ENCODE results near the gene UIMC1.

Gene UIMC1

DNA sequence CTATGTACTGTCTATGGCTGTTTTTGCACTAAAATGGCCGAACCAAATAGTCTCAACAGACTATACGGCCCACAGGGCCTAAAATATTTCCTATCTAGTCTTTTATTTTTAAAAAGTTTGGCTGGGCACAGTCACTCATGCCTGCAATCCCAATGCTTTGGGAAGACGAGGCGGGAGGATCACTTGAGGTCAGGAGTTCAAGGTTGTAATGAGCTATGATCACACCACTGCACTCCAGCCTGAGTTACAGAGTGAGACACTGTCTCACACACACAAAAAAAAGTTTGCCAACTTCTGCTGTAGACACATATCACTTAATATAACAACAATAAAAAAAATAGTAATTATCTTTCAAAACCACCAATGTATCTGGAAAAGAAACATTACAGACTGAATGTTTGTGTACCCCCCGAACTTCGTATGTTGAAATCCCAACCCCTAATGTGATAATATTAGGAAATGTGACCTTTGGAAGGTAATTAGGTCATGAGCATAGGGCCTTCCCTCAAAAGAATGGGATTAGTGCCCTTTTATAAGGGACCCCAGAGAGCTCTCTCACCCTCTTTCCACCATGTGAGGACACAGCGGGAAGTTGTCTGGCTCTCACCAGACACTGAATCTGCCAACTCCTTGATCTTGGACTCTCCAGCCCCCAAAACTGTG is 53.9 kb downstream of the UIMC1 start:
- DNase-seq (ENCODE audit: low read depth): no peak

DNA sequence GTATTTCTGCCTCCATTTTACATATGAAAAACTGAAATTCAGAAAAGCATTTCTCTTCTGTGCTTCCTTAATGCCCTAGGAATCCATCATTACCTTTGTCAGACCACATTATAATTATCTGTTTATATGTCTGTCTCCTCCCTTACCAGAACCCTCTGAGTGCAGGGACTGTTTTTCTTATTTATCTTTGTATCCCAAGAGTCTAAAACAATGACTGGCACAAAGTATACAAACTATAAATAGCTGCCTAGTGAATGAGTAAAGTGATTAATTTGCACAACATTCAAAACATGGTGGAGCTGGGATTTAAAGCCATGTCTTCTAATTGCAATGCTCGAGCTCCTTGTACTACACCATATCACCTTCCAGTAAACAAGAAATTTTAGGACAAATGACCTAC is 58.1 kb downstream of the UIMC1 start:
- no peak for DNase-seq (ENCODE audit: low read depth)

DNA sequence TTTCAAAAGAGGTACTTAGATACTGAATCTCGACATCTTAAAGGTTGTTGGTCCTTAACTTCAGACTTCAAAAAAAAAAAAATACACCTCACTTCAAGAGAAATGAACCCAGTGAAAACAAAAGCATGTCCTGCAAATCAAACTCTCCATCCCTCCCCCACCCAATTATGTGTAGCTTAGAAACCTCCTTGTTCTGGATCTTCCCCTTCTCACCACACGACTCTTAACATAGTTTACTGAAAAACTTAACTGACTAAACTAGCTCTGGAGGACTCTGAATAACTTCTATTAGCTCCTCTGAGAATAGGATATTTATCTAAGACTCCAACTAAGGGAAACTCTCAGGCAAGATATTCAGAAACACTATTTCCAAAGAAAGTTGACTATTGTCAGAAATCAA is 58.7 kb downstream of the UIMC1 start:
- no peak for DNase-seq (ENCODE audit: low read depth)

DNA sequence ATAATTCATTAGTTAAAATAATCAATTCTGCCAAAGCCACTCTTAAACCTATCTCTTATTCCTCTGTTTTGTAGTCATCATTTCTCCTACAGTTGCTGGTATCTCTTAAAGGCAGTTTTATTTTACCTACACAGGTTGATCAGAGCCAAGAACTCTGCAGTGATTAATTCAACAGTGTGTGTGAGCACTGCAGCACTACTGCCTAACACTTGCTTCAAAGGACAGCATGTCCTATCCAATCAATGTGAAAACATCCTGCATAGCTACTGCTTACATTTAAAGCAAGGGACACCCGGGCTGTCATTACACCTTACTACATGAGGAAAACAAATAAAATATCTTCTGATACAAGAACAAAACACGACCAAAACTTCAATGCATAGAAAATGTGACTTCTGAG is 62.3 kb downstream of the UIMC1 start:
- no peak for DNase-seq (ENCODE audit: low read depth)

DNA sequence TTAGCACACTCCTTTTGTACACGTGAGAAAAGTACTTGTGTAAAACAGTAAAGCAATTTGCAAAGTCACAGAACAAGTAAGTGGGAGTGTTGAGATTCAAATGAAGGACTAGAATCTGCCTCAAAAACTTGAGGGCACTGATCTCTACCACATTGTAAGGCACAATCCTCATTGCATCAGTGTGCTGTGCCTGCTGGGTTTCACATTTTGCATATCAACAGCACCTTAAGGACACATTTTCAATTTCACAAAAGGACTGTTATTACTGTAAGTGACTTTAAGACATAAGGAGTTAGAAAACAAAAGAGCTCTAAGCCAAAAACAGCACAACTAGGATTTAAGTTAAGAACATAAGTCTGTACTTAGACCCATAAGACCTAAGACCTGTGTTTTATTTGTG is 62.8 kb downstream of the UIMC1 start:
- no peak for DNase-seq (ENCODE audit: low read depth)

DNA sequence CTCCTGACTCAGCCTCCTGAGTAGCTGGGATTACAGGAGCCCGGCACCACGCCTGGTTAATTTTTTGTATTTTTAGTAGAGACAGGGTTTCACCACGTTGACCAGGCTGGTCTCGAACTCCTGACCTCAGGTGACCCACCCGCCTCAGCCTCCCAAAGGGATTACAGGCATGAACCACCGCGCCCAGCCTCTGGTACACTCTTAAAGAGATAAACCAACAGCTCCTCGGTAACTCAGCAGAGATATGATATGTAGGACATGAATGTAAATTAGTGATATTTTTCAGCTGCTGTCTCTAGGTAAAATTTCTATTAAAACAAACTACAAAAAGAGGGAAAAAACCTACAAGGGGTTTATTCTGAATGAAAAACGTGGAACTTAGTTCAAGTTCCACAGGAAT is 64.6 kb downstream of the UIMC1 start:
- no peak for DNase-seq (ENCODE audit: low read depth)

DNA sequence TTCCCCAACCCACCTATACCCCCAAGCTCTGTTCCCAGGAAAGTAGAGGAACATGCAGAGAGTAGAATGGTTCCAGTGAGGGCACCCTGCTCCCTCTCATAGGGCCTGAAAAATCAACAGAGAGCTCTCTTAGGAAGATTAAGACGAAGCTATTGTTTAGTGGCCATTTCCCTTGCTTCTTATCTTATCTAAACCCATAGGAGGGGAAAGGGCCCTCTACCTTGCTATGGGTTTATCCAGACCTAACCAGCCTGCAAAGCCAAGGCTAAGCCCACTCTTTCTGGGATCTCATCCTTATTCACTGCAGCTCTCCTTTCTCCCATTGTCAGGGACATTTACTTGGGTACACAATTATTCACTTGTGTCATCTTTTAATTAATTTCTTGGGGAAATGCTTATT is 68.1 kb downstream of the UIMC1 start:
- no peak for DNase-seq (ENCODE audit: low read depth)

DNA sequence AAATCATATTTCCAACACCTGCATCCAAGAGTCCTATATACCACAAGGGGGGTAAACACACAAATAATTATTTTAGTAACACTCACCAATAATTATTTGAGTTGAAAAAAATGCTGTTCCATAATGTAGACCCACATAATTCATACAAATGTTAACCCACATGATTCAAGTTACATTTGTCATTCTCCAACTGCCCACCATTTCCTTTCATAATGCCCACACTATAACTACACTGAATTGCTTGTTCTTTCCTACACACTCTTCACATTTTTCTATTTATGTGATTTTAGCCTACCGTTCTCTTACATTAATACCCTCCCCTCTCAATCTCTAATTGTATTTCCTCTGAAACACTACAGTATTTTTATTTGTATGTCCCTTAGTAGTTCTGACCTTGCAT is 71.6 kb downstream of the UIMC1 start:
- DNase-seq (ENCODE audit: low read depth): no peak

DNA sequence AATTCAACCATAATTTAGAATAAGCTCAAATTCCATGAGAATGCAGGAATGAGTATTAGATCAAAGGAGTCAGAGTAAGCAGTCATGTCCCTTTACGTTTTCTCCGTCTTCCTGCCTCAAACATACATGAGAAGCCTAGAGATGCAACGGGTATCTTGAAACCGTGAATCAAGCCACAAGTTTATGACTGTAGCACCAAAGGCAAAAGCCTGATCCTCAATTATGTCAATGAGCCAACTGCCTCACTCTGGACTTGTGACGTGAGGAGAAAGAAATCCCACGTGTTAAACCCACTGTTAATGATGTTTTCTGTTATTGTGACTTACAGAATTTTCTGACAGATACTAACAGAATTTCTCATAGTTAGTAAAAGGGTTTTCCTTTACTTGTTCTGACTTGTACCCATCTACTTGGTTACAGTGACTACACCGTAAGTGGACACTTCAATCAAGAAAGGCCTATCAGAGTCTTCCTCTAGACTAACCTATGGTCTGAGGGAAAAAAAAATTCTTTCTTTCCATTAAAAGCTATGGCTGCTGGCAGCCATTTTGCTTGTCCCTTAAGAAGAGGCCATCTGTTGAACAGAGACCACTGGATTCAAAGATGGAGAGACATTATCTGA is 72.2 kb downstream of the UIMC1 start:
- DNase-seq (ENCODE audit: low read depth): no peak

DNA sequence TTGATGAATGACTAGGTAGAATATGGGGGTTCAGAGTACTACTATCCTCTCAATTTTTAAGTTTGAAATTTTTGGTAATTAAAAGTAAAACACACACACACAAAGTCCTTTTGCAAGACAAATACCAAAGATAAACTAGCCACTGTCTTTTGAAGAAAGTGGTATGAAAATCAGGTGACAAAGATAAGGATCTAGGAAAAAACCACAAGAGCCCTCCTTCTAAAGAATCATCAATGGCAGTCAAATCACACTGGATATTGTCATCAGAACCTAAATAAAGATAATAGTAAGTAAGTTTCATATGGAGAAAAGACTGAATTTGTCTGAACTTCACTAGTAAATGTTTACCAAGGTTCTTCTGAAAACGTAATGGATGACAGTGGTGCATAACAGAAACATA is 76.9 kb downstream of the UIMC1 start:
- no peak for DNase-seq (ENCODE audit: low read depth)

DNA sequence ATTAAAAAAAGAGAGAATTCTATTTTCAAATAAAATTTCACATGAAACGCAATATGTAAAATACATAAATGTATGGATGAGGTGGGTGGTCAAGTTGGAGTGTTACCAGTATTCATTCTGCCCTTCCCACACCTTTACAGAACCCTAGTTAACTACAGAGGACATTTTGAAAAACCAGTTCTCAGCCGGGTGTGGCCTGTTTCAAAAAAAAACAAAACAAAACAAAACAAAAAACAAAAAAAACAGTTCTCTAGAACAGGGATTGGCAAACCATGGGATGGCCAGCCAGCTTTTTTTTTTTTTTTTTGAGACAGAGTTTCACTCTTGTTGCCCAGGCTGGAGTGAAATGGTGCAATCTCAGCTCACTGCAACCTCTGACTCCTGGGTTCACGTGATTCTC is 79.0 kb downstream of the UIMC1 start:
- DNase-seq (ENCODE audit: low read depth): no peak

DNA sequence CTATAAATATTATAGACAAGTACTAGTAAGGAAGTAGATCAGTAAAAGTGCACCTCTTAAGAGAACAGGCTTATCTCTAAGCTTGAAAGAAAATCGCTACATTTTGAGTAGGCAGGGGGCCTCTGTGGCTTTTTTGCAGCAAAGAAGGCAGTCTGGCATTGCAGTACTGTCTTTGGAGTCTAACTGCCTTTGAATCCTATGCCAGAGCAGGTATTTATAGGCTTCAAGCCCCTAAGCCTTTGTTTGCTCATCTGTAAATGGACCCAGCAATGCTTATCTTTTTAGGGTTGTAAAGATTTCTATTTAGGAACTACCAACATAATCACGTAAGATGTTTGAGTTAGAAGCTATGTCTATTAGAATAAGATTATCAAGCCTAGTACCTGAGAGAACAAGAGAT is 83.8 kb downstream of the UIMC1 start:
- no peak for DNase-seq (ENCODE audit: low read depth)

DNA sequence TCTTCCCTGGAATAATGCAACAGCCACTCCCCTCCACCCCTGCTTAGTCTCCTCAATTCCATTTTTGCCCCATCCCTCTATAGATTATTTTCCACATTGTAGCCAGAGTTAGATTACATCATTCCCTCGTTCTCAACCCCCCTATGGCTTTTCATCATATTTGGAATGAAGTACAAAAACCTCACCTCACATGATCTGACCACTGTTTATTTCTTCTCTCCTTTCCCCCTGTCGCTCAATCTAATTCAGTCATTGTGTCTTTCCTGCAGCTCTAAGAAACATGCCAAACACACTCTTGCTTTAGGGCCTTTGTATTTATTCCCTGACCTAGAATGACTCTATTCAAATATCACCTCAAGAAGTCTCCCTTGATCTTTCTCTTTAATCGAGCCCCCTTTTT is 84.9 kb downstream of the UIMC1 start:
- DNase-seq (ENCODE audit: low read depth): peak; percentile 38

DNA sequence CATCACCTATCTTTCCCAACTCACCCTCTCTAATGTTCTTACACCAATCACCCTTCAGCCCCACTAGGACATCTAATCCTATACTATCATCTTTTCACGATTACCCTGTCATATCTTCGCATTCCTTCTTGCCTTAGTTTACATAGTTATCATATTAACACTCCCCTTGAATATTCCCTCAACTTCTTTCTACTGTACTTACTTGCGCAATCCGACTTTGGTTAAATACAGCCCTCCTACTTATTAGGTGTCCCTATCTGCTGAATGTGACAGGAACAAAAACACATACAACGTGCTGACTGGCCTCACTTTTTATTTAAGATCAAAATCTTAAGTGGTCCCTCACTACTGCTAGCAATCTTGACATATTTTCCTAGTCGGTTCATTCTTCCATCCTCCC is 88.0 kb downstream of the UIMC1 start:
- no peak for DNase-seq (ENCODE audit: low read depth)

DNA sequence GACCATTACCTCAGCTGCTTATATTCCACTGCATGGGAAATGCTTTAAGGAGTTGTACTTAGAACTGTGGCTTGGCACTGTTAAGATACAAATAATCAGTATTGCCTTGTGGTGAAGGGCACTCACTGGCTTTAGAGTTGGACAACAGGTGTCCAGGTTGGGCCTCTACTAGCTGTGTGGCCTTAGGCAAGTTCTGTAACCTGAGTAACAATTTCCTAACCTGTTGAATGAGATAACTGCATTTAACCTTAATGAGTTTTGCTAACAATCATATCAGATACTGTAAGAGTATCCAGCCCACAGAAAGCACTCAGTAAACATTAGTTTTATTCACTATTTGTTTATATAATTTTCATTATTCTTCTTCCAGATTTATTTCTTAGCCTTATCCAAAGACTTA is 90.2 kb downstream of the UIMC1 start:
- no peak for DNase-seq (ENCODE audit: low read depth)

DNA sequence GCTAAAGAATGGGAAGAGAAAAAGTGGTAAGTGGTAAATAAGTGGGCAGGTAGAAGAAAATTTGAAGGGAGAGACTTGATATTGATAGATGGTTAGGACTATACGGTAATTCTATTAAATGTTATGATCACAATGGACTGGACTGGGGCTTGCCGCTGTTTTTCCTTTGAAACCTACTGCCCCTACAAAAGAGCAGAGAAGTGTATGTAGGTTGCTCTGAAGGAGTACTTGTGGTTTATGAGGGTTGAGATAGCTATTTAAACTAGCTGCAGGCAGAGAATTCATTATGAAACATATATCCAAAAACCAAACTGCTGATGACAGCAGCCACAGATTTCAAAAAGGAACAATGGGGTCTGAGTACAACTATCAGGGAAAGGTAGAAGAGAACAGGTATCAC is 90.7 kb downstream of the UIMC1 start:
- no peak for DNase-seq (ENCODE audit: low read depth)

DNA sequence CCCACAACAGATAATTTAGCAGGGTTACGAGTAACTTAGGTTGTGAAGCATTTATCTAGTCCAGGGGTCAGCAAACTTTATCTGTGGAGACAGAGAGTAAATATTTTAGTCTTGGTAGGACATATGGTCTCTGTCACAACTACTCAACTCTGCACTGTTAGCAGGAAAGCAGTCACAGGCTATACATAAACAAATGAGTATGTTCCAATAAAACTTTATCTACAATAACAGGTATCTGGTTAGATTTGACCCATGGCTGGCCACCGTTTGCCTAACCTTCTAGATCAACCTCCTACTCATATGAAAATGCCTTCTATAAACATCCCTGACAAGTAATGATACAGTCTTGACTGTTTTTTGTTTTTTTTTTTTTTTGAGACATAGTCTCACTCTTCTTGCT is 94.5 kb downstream of the UIMC1 start:
- DNase-seq (ENCODE audit: low read depth): no peak

DNA sequence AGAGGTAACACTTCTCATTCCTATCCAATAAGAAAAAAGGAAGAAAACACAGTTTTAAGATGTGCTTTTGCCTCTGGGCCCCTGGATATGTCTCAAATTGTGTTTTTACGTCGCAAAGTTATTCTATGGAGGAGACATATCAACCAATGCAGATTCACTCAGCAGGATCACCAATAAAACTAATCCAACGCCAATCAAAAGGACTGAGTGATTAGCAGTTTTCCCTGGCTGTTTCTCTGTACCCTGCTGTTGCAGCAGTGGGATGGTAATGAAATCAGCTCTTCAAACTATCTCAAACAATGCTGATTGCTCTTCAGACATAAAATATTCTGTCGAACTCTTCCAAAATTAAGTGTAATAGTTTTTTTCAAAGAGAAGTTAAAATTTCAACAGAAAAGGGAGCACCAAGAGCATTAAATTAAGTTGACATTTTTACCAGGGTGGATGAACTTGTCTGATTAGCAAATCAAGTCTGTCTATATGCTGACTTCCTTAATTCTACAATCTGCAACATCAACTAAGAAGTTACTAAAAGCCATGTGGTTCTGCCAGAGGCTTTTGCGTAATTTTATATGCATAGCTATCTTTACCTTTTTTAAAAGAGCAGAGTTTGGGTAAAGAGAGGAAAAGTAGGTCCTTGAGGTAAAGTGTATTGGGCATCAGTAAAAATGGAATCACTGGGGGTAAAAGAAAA is 97.8 kb downstream of the UIMC1 start:
- DNase-seq (ENCODE audit: low read depth): no peak

DNA sequence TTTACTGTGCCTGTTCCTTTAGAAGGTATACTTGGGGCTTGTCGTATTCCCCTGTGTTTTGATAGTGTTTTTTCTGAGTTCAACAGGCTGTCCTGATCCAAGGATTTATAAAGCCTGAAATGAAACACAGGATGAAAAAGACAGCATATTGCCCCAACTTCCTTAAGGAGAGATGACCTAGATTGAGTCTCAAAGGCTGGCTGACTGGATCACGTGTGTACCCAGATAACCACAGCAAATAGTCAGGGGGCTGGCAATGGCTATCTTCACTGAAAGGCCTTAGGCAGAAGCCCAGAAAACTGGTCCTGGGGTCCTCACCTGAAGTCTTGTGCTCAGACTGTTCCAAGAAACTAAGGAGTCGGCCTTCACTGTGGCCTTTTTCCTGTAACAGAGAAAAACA is 99.8 kb downstream of the UIMC1 start:
- DNase-seq (ENCODE audit: low read depth): no peak

DNA sequence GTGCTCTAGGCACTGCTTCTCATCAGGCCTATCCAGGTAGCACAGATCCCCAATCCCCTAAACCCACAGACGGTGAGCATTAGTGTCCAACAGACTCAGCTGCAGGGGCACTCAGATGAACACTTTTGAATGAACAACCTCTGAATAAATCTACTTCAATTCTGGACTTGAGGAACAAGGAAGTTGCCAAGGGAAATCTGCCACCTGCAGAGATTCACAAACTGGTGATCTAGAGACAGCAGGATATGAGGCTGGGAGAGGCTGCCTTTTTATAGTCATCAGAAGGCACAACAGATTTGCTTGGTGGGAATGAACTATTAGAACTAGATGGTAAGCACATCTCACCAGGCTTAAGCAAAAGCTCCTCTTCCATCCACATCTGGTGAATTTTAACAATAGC is 100.5 kb downstream of the UIMC1 start:
- no peak for DNase-seq (ENCODE audit: low read depth)

DNA sequence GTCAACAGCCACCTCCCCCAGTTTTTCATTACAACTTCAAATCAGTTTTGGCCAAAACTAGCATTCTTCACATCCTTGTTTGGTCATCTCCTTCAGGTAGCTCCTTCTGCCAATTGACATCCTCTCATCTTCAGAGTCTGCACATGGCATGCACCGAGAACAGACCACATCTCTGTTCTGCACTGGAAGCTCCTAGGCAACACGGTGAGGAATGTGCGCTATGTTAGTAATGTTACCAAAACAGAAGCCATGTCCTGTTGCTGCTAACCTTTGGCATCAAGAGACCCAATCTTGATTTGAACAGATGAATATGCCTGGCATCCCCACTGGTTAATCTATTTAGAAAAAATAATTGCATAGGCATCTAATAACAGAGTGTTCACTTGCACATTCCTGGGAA is 102.3 kb downstream of the UIMC1 start:
- DNase-seq (ENCODE audit: low read depth): no peak

DNA sequence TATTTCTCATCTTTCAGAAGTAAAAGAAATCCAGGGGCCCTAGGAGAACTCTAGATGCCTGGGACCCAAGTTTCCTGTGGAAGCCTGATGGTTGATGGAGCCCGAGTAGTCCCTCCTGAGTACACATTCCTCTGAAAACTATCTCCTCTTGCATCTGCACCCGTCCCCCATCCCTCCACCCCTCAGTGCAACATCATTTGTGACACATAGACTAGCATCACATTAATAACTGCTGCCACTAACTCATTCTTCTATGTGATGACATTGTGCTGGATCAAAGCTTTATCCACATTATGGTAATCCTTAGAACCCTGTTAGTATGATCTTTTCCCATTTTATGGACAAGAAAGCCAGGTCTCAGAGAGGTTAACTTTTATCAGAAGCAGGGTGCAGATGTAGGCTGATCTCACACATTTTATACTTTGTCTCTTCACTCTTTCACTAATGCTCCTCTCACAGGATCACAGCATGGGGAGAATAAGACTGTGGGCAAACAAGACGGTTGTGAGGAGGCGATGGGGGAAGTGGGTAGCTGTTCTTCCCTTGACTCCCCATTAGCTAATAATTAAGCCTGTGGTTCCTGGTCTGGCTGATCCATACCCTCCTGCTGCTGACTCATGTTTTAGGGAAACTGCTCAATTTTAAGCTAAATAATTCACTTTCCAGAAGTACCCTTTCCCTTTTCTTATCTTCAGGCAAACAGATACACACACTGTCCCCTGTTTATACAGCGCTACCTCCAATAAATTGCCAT is 103.5 kb downstream of the UIMC1 start:
- DNase-seq (ENCODE audit: low read depth): no peak

Measured in iris pigment epithelial cell (primary cell).